Activated T-cell treated with anti-CD3 and anti-CD28 coated beads, Interleukin-2, amount 50 U/mL, for 72 hours (primary cell): ENCODE data around the gene PSMC3. TPM values are rescaled to one million over a fixed set of nuclear protein-coding genes. Genes with fewer than 3 reads are reported as not detected.
"Not testable (repeated sequence)": the region's sequence is repeated elsewhere in the genome, so short reads cannot be mapped to it uniquely, and the experiment has no call there.

ENCODE experiments used
- ATAC-seq, 2 donors: fragments of 150-1000 bp; cut with Tn5 transposase; replicated peaks in 1 of 2; 2 replicates each; pipeline ENCODE4 v1.10.0; 2021; ENCODE audit warnings: moderate library complexity in 2 of 2, mild to moderate bottlenecking in 1 of 2
- DNase-seq, 2 donors: peaks; one replicate each; pipeline ENCODE4 v3.0.0; 2021 to 2022; ENCODE audit warnings: mixed read lengths in 1 of 2
- H3K27ac Mint-ChIP-seq: one replicate; pipeline ENCODE4 v1.8.0; 2022; ENCODE audit warnings: mild to moderate bottlenecking, moderate library complexity, mixed read lengths
- H3K27me3 Mint-ChIP-seq: one replicate; pipeline ENCODE4 v1.8.0; 2022; ENCODE audit warnings: low read depth, mixed read lengths
- H3K36me3 Mint-ChIP-seq, 2 donors: one replicate each; pipeline ENCODE4 v1.8.0; 2022; ENCODE audit warnings: mixed read lengths in 2 of 2, mild to moderate bottlenecking in 1 of 2; ENCODE audit not compliant: insufficient read depth in 2 of 2
- H3K4me1 Mint-ChIP-seq: one replicate; pipeline ENCODE4 v1.8.0; 2022; ENCODE audit warnings: low read depth, mixed read lengths
- H3K4me3 Mint-ChIP-seq, 2 donors: one replicate each; pipeline ENCODE4 v1.8.0; 2022; ENCODE audit warnings: mild to moderate bottlenecking in 2 of 2, mixed read lengths in 2 of 2, moderate library complexity in 2 of 2
- H3K9me3 Mint-ChIP-seq, 2 donors: one replicate each; pipeline ENCODE4 v1.8.0; 2022; ENCODE audit warnings: mixed read lengths in 2 of 2
- total RNA-seq, 2 donors: library from RNA; stranded (reverse); gene quantifications; one replicate each; pipeline ENCODE4 v1.2.3, GENCODE V29; 2022

PSMC3 gene
- 100 to 1,000 TPM; 121 to 149 TPM for total RNA-seq

GRCh38 chr11:47426062-47426956 is at the start of gene PSMC3:
TSS of gene PSMC3 (minus strand) at chr11:47426439. CDS start at chr11:47426279, 160 bp downstream.
- DNase-seq (peak; percentile 99 to 100), ATAC-seq (peak; percentile 95 to 97)
- peak within 1 kb of the TSS; percentile 99 for H3K27ac Mint-ChIP-seq
- H3K4me3 Mint-ChIP-seq = peak within 1 kb of the TSS; percentile 93 to 100
- peaks cover 33% of the 10 kb centered on the region for H3K4me1 Mint-ChIP-seq
- H3K36me3 Mint-ChIP-seq = peaks cover 8 to 26% of the 10 kb centered on the region in 2 donors
- H3K9me3 Mint-ChIP-seq = no peaks in the 10 kb centered on the region
- no peaks in the 10 kb centered on the region for H3K27me3 Mint-ChIP-seq

GRCh38 chr11:47470671-47471070 is 44.4 kb upstream of the PSMC3 start:
- ATAC-seq (no peak), DNase-seq (no peak)
- no peak overlapping the region for H3K4me3 Mint-ChIP-seq
- H3K36me3 Mint-ChIP-seq = peaks cover 4 to 38% of the 10 kb centered on the region in 2 donors
- H3K9me3 Mint-ChIP-seq = no peaks in the 10 kb centered on the region
- H3K27me3 Mint-ChIP-seq = no peaks in the 10 kb centered on the region
- peaks cover 10% of the 10 kb centered on the region for H3K4me1 Mint-ChIP-seq
- H3K27ac Mint-ChIP-seq = peak overlapping the region; percentile 20

DNA sequence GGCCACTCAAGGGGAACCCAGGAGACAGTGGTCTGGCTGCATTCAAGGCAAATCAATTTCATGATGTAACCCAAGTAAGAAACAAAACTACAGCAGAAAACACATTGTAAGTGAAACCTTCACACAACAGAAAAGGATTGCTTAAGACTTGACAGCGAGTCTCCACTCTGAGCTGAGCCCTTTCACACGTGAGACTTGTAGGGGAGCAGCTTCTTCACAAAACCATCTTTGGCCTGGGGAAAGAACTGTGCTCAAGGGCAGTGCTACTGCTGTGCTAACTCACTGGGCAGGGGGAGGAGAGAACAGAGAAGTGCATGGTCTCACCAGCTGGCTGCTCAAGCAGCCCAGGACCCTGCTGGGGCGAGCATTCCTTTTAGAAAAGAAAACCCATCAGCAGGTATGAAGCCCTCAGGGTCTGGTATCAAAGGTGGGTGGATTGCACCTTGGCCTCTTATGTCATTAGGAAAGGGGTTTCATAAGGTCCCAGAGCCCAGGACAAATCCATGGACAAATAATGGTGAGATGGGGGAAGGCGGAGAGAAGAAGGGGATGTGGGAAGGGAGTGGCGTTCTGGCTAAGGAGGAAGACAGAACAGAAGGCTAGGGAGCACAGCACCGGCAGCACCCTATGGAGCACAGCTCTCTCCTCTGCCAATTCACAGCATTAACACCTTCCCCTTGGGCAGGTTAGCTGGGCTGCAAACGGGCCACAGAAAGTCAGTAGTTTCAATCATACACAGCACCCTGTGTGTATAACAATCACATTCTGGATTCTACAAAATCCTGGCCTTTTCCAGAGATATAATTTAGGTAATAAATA is 43.3 kb upstream of the PSMC3 start:
- Mint-ChIP-seq H3K27me3 (no peaks in the 10 kb centered on the region), H3K4me1 (peaks cover 10% of the 10 kb centered on the region), H3K27ac (peak overlapping the region; percentile 72), H3K9me3 (no peaks in the 10 kb centered on the region), H3K36me3 (peaks cover 4 to 34% of the 10 kb centered on the region in 2 donors), H3K4me3 (no peak overlapping the region)
- ATAC-seq (peak in 1 of 2 donors; percentile 23), DNase-seq (no peak)

DNA sequence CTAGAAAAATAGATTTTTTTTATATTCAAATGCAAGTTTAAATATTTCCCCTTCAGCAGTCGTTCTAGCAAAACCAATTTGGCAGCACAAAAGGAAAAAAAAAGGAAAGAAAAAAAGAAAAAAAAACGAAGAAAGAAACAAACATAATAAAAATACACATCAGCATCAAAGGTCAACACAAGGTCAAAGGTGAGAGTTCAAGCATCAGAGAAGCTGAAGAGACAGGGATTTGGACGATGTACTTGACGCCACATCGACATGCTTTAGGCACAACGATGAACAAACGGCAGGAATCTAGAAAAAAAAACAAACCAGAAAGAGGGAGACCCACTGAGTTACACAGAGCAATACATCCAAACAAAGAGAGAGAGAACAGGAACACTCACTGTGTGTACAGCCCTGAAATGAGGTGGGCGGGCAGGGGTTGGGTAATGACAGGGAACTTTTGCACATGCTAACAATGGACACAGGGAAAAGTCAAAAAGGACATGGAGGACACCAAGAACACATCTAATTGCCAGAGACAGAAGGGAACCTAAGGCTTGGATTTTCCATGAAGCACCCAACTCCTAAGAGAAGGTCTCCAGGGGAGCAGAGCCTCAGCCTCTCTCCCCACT is 42.5 kb upstream of the PSMC3 start:
- peaks cover 10% of the 10 kb centered on the region for H3K4me1 Mint-ChIP-seq
- no peaks in the 10 kb centered on the region for H3K9me3 Mint-ChIP-seq
- DNase-seq = no peak
- no peak overlapping the region for H3K4me3 Mint-ChIP-seq
- H3K27me3 Mint-ChIP-seq = no peaks in the 10 kb centered on the region
- no peak for ATAC-seq
- peaks cover 0 to 30% of the 10 kb centered on the region in 2 donors for H3K36me3 Mint-ChIP-seq
- peak overlapping the region; percentile 89 for H3K27ac Mint-ChIP-seq

- no peak overlapping the region for H3K4me3 Mint-ChIP-seq
- ATAC-seq (no peak), DNase-seq (no peak)
- peaks cover 0 to 24% of the 10 kb centered on the region in 2 donors for H3K36me3 Mint-ChIP-seq
- H3K4me1 Mint-ChIP-seq = peaks cover 10% of the 10 kb centered on the region
- no peaks in the 10 kb centered on the region for H3K27me3 Mint-ChIP-seq
- no peaks in the 10 kb centered on the region for H3K9me3 Mint-ChIP-seq
- peak overlapping the region; percentile 89 for H3K27ac Mint-ChIP-seq
These were observed 41.1 kb upstream of the PSMC3 start for GRCh38 chr11:47467357-47467756.

- peaks cover 10% of the 10 kb centered on the region for H3K4me1 Mint-ChIP-seq
- H3K4me3 Mint-ChIP-seq = no peak overlapping the region
- H3K36me3 Mint-ChIP-seq = peaks cover 0 to 23% of the 10 kb centered on the region in 2 donors
- ATAC-seq (no peak), DNase-seq (no peak)
- no peaks in the 10 kb centered on the region for H3K9me3 Mint-ChIP-seq
- no peaks in the 10 kb centered on the region for H3K27me3 Mint-ChIP-seq
- peak overlapping the region; percentile 91 for H3K27ac Mint-ChIP-seq
These were observed 40.5 kb upstream of the PSMC3 start for GRCh38 chr11:47466701-47467250.

- peak overlapping the region; percentile 91 for H3K27ac Mint-ChIP-seq
- H3K9me3 Mint-ChIP-seq = no peaks in the 10 kb centered on the region
- peaks cover 10% of the 10 kb centered on the region for H3K4me1 Mint-ChIP-seq
- no peaks in the 10 kb centered on the region for H3K27me3 Mint-ChIP-seq
- DNase-seq (no peak), ATAC-seq (no peak)
- H3K36me3 Mint-ChIP-seq = peaks cover 0 to 18% of the 10 kb centered on the region in 2 donors
- no peak overlapping the region for H3K4me3 Mint-ChIP-seq
These were observed 40.0 kb upstream of the PSMC3 start for GRCh38 chr11:47466201-47466600.

DNA sequence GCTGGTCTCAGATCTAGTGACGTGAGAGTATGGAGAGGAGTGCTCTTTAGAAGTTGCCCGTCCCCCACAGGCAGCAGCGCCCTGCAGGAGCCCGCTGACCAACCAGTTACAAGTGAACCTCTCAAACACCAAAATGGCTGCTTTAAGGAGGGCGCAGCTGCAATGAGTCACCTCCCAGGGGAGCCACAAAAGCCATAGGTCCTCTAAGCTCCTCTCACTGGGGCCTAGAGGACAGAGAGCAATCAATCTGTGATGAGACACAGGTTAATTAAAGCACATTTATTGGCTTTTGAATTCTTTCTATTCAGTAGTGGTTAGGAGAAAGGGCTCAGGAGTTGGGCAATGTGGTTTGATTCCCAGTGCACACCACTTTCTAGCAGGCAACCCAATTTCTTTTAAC is 38.2 kb upstream of the PSMC3 start:
- Mint-ChIP-seq H3K4me1 (peaks cover 10% of the 10 kb centered on the region), H3K9me3 (no peaks in the 10 kb centered on the region), H3K36me3 (peaks cover 0 to 10% of the 10 kb centered on the region in 2 donors), H3K27ac (no peak overlapping the region), H3K27me3 (no peaks in the 10 kb centered on the region), H3K4me3 (no peak overlapping the region)
- ATAC-seq (no peak), DNase-seq (no peak)

GRCh38 chr11:47461876-47462275 is 35.6 kb upstream of the PSMC3 start:
- DNase-seq (no peak), ATAC-seq (no peak)
- Mint-ChIP-seq H3K4me3 (no peak overlapping the region), H3K9me3 (no peaks in the 10 kb centered on the region), H3K4me1 (no peaks in the 10 kb centered on the region), H3K27ac (peak overlapping the region; percentile 2), H3K36me3 (no peaks in the 10 kb centered on the region), H3K27me3 (no peaks in the 10 kb centered on the region)

- Mint-ChIP-seq H3K27me3 (no peaks in the 10 kb centered on the region), H3K36me3 (no peaks in the 10 kb centered on the region)
These were observed 34.5 kb upstream of the PSMC3 start for GRCh38 chr11:47460571-47461235.

GRCh38 chr11:47454258-47454671 is 28.0 kb upstream of the PSMC3 start:
- H3K4me3 Mint-ChIP-seq, H3K9me3 Mint-ChIP-seq, H3K36me3 Mint-ChIP-seq, H3K4me1 Mint-ChIP-seq, H3K27ac Mint-ChIP-seq, H3K27me3 Mint-ChIP-seq: not testable (repeated sequence)
- peak; percentile 84 to 90 for ATAC-seq
- DNase-seq = peak; percentile 60 to 72

More at GRCh38 chr11:47460571-47461235, 34.5 kb upstream of the PSMC3 start:
- Mint-ChIP-seq H3K4me1 (no peaks in the 10 kb centered on the region), H3K4me3 (no peak overlapping the region), H3K27ac (no peak overlapping the region), H3K9me3 (no peaks in the 10 kb centered on the region)
- DNase-seq (no peak), ATAC-seq (no peak)

DNA sequence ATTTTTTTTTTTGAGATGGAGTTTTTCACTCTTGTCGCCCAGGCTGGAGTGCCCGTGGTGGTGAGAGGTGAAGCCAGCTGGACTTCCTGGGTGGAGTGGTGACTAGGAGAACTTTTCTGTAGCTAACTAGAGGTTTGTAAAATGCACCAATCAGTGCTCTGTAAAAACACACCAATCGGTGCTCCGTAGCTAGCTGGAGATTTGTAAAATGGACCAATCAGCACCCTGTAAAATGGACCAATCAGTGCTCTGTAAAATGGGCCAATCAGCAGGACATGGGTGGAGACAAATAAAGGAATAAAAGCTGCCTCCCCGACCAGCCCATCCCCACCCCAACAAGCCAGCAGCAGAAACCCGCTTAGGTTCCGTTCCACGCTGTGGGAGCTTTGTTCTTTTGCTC is 27.1 kb upstream of the PSMC3 start:
- no peaks in the 10 kb centered on the region for H3K9me3 Mint-ChIP-seq

More for the DNA sequence above, 27.1 kb upstream of the PSMC3 start:
- H3K4me3 Mint-ChIP-seq = no peak overlapping the region
- peaks cover 5% of the 10 kb centered on the region for H3K4me1 Mint-ChIP-seq
- ATAC-seq (no peak), DNase-seq (no peak)
- no peaks in the 10 kb centered on the region for H3K36me3 Mint-ChIP-seq
- no peak overlapping the region for H3K27ac Mint-ChIP-seq
- H3K27me3 Mint-ChIP-seq = no peaks in the 10 kb centered on the region
